A549 (cell line): ENCODE measurements around the gene FLNB.

Experiments
- EHMT2 ChIP-seq: fragments of 200-600 bp; sonication (generic); IDR thresholded peaks from 2 replicates; pipeline ENCODE4 v1.6.1; 2016; ENCODE audit warnings: antibody characterized with exemption, low read depth, mild to moderate bottlenecking, moderate library complexity
- GATA3 ChIP-seq: IDR thresholded peaks from 2 replicates; pipeline ENCODE4 v1.6.1; 2012; ENCODE audit warnings: borderline replicate concordance
- NR3C1 ChIP-seq: fragments of >200 bp; sonication (Bioruptor Twin); formaldehyde crosslinking; IDR thresholded peaks from 3 replicates; pipeline ENCODE4 v1.6.1; 2017
- POLR2A ChIP-seq: IDR thresholded peaks from 2 replicates; pipeline ENCODE4 v1.6.1; 2012; ENCODE audit warnings: mild to moderate bottlenecking, low read length
- SMC3 ChIP-seq: fragments of >200 bp; sonication (Bioruptor Twin); formaldehyde crosslinking; IDR thresholded peaks from 3 replicates; pipeline ENCODE4 v1.6.1; 2018; ENCODE audit warnings: inconsistent platforms
- ZC3H11A ChIP-seq: fragments of 450-650 bp; IDR thresholded peaks from 2 replicates; pipeline ENCODE4 v1.6.1; 2014; ENCODE audit warnings: antibody characterized with exemption, mild to moderate bottlenecking
- TF ChIP-seq, protein P1 (sequence below): fragments of >200 bp; sonication (Bioruptor Twin); formaldehyde crosslinking; IDR thresholded peaks from 3 replicates; pipeline ENCODE4 v1.5.1; 2016
- TF ChIP-seq, protein P2 (sequence below): fragments of 150-350 bp; IDR thresholded peaks from 2 replicates; pipeline ENCODE4 v1.6.1; 2014; ENCODE audit warnings: low read depth, mild to moderate bottlenecking, low read length
- TF ChIP-seq, protein P3 (sequence below): fragments of 200-600 bp; sonication (generic); IDR thresholded peaks from 2 replicates; pipeline ENCODE4 v1.6.1; 2016; ENCODE audit warnings: antibody characterized with exemption, mild to moderate bottlenecking, moderate library complexity
- TF ChIP-seq, protein P4 (sequence below): fragments of 450-650 bp; IDR thresholded peaks from 2 replicates; pipeline ENCODE4 v1.6.1; 2014; ENCODE audit warnings: antibody characterized with exemption

DNA sequence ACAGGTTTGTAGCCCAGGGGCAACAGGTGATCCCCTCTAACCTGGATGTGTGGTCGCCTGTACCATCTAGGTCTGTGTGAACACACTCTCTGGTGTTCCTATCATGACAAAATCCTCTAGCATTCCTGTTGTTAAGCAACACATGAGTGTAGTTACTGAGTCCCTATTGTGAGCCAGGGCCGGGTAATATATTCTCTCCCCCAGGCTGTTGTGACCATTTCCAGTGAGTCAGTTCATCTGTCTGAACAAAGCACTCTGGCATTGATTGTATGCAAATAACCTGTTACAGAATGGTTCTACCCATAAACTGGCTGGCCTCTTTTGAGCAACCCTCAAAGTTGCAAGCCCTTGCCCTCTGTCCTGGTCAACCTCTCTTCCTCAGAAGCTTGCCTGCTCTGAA lies 2.6 kb upstream of the FLNB start:
- TF ChIP-seq EHMT2 (no peak), GATA3 (no peak), POLR2A (no peak), SMC3 (no peak), ZC3H11A (no peak), NR3C1 (no peak)
- TF ChIP-seq, protein P1, sequence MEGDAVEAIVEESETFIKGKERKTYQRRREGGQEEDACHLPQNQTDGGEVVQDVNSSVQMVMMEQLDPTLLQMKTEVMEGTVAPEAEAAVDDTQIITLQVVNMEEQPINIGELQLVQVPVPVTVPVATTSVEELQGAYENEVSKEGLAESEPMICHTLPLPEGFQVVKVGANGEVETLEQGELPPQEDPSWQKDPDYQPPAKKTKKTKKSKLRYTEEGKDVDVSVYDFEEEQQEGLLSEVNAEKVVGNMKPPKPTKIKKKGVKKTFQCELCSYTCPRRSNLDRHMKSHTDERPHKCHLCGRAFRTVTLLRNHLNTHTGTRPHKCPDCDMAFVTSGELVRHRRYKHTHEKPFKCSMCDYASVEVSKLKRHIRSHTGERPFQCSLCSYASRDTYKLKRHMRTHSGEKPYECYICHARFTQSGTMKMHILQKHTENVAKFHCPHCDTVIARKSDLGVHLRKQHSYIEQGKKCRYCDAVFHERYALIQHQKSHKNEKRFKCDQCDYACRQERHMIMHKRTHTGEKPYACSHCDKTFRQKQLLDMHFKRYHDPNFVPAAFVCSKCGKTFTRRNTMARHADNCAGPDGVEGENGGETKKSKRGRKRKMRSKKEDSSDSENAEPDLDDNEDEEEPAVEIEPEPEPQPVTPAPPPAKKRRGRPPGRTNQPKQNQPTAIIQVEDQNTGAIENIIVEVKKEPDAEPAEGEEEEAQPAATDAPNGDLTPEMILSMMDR = no peak
- TF ChIP-seq, protein P2, sequence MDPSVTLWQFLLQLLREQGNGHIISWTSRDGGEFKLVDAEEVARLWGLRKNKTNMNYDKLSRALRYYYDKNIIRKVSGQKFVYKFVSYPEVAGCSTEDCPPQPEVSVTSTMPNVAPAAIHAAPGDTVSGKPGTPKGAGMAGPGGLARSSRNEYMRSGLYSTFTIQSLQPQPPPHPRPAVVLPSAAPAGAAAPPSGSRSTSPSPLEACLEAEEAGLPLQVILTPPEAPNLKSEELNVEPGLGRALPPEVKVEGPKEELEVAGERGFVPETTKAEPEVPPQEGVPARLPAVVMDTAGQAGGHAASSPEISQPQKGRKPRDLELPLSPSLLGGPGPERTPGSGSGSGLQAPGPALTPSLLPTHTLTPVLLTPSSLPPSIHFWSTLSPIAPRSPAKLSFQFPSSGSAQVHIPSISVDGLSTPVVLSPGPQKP = no peak
- TF ChIP-seq, protein P3, sequence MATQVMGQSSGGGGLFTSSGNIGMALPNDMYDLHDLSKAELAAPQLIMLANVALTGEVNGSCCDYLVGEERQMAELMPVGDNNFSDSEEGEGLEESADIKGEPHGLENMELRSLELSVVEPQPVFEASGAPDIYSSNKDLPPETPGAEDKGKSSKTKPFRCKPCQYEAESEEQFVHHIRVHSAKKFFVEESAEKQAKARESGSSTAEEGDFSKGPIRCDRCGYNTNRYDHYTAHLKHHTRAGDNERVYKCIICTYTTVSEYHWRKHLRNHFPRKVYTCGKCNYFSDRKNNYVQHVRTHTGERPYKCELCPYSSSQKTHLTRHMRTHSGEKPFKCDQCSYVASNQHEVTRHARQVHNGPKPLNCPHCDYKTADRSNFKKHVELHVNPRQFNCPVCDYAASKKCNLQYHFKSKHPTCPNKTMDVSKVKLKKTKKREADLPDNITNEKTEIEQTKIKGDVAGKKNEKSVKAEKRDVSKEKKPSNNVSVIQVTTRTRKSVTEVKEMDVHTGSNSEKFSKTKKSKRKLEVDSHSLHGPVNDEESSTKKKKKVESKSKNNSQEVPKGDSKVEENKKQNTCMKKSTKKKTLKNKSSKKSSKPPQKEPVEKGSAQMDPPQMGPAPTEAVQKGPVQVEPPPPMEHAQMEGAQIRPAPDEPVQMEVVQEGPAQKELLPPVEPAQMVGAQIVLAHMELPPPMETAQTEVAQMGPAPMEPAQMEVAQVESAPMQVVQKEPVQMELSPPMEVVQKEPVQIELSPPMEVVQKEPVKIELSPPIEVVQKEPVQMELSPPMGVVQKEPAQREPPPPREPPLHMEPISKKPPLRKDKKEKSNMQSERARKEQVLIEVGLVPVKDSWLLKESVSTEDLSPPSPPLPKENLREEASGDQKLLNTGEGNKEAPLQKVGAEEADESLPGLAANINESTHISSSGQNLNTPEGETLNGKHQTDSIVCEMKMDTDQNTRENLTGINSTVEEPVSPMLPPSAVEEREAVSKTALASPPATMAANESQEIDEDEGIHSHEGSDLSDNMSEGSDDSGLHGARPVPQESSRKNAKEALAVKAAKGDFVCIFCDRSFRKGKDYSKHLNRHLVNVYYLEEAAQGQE = no peak
- TF ChIP-seq, protein P4, sequence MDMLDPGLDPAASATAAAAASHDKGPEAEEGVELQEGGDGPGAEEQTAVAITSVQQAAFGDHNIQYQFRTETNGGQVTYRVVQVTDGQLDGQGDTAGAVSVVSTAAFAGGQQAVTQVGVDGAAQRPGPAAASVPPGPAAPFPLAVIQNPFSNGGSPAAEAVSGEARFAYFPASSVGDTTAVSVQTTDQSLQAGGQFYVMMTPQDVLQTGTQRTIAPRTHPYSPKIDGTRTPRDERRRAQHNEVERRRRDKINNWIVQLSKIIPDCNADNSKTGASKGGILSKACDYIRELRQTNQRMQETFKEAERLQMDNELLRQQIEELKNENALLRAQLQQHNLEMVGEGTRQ = no peak
